HG03045 (cell line): ENCODE results near the gene EWSR1.
"Not testable (repeated sequence)": the region's sequence is repeated elsewhere in the genome, so short reads cannot be mapped to it uniquely, and the experiment has no call there.

Experiments used
- ATAC-seq: cut with Tn5 transposase; IDR thresholded peaks from one replicate; pipeline ENCODE4 v1.9.1; 2021; ENCODE audit warnings: mild to moderate bottlenecking, moderate library complexity; ENCODE audit not compliant: unreplicated experiment

Gene EWSR1, protein sequence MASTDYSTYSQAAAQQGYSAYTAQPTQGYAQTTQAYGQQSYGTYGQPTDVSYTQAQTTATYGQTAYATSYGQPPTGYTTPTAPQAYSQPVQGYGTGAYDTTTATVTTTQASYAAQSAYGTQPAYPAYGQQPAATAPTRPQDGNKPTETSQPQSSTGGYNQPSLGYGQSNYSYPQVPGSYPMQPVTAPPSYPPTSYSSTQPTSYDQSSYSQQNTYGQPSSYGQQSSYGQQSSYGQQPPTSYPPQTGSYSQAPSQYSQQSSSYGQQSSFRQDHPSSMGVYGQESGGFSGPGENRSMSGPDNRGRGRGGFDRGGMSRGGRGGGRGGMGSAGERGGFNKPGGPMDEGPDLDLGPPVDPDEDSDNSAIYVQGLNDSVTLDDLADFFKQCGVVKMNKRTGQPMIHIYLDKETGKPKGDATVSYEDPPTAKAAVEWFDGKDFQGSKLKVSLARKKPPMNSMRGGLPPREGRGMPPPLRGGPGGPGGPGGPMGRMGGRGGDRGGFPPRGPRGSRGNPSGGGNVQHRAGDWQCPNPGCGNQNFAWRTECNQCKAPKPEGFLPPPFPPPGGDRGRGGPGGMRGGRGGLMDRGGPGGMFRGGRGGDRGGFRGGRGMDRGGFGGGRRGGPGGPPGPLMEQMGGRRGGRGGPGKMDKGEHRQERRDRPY

DNA sequence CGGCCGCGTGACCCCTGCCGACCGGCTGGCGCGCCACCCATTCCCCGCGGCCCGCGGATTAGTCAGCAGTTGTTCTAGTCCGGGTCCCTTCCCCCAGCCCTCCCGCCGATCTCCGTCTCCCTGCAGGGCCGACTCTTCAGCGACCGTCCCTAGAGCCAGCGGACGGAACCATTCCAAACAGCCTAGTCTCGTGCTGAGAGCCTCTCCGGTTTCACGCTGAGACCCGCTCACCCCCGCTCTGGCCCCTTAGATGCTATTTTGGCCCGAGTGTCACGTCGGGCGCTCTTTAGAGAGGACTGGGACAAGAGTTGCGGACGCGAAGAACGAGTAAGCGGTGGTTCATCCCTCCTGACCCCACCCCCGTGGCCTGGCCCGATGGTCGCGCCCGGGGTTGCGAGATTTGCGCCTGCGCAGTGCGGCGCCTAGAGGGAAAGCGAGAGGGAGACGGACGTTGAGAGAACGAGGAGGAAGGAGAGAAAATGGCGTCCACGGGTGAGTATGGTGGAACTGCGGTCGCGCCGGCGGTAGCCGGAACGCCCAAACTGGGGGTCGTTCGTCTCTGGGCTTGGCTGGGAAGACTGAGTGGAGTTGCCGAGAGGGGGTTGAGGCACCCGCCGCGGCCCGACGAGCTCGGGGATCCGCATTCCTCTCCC, at the start of gene EWSR1, which contains the start of gene RHBDD3:
EWSR1 (plus strand) TSS at position 411 of the 653 bp plus-strand sequence; CDS start at position 480, 69 bp downstream.
RHBDD3 (minus strand) TSS at position 124 of the 653 bp plus-strand sequence. CDS start 2,355 bp downstream, outside the sequence.
- ATAC-seq = peak; percentile 69

DNA sequence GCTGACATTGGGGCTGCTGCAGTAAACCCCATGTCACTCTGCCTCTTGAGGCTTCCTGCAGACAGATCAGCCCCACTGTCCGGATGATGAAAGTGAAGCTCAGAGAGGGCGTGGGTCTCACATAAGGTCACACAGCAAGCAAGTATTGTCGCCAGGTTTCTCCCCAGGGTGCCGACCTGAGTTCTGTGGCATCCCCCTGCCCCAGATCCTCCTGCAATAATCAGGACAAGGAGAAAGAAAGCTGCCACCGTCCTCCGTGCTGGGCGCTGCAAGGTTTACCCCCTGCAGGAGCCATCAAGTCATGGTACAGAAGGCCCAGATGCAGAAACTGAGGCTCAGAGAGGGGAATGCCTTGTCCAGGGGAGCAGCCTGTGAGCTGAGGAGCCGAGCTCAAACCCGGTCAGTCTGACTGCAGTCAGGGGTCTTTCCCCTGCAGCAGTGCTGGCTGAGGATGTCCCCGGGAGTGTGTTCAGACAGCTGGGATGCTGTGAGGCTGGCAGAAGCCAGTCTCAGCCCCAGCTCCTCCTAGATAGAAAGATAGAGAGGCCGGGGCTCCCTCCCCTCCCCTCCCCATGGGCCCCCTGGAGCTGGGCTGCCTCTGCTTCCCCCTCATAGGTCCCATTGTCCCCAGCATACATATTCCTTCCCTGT, 49.2 kb upstream of the EWSR1 start:
- ATAC-seq = no peak

DNA sequence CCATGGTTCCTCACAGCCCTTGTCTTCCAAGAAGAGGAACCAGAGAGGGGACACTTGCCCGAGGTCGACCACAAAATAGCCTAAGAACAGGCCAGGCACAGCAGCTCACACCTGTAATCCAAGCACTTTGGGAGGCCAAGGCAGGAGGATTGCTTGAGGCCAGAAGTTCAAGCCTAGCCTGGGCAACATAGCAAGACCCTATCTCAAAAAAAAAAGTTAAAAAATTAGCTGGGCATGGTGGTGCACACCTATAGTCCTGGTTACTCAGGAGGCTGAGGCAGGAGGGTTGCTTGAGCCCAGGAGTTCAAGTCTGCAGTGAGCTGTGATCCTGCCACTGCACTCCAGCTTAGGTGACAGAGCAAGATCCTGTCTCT, 48.7 kb upstream of the EWSR1 start:
- not testable (repeated sequence) for ATAC-seq

DNA sequence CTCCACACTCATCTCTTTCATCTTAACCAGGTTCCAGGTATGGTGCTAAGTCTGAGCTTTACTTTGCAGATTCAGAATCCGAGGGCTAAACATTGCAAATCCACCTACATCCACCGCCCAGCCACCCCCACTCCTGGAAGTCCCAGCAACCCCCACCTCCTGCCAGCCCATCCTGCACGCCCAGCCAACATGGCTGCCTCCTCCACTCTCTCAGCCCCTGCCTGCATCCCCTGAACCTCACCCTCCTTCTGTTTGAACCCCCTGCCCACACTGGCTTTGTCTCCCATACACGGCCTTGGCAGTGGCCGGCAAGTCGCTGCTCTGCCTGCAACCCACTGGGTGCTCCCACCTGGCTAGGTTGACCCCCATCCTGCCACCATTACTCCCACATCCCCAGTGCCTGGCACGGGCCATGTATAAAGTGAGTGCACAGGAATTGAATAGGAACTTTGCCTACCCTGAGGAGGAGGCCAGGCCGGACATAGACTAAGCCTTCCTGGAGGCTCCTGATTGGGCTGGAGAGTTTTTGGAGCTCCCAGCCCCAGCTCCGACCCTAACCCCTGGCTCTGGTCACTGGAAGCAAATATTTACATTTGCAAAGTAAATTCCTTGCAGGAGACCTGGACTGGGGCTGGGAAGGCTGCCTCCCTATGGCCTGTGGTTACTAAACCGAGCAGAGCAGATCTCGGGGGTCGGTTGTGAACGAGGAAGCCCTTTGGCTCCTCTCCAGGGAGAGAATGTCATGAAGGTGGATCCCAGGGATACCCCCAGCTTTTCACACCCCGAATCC, 48.0 kb upstream of the EWSR1 start:
- ATAC-seq = no peak

DNA sequence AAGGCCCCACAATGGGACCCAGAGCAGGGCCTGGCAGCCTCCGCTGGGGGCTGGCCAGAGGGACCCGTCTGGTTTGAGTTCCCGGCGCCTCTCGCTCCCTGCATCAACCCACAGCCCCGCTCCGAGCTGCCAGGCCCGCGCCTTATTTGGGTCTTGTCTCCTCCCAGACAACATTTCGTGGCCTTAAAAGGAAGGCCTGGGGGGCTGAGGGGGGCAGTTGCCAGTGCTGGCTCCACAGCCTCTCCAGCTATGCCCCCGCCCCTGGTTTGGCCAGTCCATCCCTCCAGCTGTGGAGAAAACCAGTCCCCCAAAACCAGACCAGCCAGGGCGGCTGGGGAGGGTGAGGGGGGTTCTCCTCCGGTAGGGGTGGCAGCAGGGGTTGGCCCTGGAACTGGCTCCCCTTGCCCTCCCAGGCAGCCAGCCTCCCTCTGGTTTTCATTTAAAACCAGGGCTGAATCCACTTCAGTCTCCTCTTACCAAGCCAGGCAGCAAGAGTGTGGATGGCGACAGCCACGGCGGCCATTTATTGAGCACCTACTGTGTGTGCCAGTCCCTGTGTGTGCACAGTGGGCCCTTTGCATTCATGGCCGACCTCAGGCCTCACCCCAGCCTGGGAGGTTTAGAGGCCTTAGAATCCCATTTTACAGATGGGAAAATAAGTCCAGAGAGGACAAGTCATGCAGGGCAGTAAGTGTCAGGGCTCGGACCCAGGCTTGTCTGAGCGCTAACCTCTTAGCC, 43.8 kb upstream of the EWSR1 start:
- ATAC-seq = no peak

DNA sequence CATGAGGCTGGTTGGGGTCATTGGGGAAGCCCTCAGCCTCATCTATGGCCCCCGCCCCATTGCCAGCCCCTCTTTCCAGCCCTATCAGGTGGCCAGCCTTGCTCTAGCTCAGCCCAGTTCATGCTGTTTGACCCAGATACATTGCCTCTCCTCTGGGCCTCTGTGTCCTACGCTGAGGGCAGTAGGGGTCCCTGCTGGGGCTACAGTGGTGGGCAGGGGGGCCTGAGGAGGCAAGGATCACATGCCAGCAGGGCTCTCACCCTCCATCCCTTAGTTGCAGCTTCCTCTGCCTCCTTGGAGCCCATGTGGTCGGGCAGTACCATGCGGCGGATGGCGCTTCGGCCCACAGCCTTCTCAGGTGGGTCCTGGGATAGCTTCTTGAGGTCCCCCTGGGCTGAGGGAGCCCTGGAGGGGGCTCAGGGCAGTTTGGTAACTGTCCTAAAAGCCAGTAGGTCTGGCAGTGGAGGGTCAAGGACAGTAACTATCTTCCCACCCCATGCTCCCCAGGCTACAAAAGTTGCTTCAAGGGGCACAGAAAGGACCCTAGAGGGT, 43.1 kb upstream of the EWSR1 start:
- ATAC-seq = no peak

DNA sequence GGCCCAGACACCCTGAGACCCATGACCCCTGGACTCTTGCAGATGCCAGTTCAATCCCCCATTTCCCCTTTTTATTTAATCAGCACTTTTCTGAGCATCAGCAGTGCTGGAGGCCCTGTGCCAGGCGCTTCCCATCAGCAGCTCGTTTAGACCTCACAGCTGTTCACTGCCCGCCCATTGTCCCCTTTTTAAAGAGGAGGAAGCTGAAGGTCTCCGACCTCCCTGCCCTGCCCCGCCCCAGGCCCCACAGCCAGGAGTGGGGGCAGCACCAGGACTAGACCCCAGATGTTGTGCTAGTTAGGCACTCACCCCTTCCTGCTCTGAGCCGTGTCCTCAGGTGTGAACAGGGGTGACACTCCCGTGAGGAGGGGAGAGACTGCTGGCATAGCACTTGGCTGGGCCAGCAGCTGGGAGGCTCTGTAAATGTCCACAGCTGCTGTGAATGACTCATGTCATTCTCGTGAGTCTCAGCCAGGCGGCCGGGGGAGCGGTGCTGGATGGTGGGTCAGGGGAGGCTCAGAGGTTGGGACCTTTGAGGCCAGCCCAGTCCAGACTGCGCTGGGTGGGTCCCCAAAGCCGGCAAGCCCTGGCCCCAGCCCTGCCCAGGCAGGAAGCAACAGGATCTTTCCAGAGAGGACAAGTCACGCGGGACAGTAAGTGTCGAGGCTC, 42.5 kb upstream of the EWSR1 start:
- no peak for ATAC-seq

DNA sequence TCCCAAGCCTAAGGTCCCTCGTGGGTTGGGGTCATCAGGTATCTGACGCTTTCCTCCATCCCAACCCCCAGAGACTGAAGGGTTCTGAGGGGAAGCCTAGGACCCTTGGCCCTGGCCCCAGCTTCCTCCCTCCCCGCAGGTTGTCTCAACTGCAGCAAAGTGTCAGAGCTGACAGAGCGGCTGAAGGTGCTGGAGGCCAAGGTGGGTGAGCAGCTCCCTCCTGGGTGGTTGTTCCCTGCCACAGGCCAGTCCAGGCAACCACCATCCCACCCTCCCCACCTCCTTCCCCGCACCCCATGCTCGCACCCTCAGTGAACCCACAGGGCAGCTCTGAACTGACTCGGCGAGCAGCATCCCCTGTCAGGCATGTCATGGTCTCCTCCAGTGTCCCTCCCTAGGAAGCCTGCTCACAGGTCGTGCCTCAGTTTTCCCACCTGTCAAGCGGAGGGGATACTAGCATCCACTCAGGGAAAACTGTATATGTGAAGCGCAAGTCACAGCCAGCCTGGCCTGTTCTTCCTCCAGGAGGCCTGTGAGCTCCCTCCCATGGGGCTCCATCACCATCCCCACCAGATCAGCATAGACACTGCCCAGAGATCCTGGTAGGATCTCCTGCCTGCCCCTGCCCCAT, 41.6 kb upstream of the EWSR1 start:
- ATAC-seq = no peak

DNA sequence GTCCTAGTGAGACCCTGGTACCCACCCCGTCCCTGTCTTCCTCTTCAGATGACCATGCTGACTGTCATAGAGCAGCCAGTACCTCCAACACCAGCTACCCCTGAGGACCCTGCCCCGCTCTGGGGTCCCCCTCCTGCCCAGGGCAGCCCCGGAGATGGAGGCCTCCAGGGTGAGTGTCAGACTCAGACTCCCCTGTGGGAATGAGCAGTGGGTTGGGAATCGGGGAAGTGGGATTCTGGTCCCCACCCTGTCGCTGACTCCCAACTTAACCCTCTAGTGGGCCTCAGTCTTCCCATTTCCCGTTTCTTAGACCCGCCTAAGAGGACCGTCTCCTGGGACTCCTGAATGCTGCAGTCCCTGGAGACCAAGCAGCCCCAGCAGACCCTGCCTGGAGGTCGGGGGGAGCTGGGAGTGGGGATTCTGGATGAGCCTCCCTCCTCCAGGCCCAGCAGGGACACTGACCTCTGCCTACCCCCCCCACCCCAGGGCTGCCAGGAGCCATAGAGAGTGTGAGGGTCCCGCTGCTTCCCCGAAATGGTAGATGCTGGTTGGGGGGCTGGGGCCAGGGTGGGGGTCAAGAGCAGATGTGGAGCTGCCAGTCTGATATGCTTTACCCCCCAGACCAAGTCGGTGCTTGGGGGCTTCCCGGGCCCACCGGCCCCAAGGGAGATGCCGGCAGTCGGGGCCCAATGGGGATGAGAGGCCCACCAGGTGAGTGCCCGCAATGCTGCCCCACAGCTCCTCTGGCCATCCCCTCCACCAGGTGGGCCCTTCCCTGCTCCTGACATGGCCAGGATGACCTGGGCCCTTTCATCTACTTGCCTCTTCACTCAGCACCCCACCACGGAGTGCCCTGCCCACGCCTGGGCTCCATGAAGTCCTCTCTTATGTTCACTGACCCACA, 36.8 kb upstream of the EWSR1 start:
- no peak for ATAC-seq

DNA sequence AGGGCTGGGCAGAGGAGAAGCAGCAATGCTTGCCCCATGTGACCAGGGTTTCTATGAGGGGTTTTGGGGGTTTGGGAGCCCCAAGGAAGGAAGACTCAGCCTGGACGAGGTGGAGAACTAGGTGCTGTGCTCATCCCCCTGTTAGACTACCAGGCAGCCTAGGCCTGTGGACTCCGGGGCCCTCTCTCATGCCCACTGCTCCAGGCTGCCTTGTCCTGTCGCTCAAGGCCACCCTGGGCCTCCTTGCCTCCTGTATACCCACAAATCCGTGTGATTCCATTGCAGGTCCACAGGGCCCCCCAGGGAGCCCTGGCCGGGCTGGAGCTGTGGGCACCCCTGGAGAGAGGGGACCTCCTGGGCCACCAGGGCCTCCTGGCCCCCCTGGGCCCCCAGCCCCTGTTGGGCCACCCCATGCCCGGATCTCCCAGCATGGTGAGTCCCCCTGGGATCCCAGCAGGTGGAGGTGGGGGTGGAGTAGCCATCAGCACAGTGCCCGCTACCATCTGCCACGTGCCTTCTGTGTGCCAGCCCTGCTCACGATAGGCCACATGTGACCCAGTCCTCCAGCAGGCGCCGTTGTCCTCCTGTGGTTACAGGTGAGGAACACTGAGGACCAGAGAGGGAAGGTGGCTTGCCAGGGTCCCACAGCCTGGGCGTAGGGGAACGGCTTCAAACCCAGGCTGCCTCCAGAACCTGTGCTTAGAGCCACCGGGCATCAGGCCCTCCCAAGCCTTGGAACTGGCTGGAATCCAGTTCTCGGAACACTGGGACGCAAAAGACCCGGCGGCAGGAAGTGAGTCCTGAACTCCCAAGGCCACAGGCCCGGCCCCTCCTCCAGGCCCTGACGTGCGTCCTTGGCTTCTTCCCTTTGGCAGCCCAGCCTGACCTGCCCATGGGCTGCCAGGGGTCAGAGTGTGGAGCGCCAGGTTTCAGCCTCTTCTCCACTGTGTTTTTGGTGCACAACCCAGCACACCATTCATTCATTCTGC, 35.8 kb upstream of the EWSR1 start:
- no peak for ATAC-seq

DNA sequence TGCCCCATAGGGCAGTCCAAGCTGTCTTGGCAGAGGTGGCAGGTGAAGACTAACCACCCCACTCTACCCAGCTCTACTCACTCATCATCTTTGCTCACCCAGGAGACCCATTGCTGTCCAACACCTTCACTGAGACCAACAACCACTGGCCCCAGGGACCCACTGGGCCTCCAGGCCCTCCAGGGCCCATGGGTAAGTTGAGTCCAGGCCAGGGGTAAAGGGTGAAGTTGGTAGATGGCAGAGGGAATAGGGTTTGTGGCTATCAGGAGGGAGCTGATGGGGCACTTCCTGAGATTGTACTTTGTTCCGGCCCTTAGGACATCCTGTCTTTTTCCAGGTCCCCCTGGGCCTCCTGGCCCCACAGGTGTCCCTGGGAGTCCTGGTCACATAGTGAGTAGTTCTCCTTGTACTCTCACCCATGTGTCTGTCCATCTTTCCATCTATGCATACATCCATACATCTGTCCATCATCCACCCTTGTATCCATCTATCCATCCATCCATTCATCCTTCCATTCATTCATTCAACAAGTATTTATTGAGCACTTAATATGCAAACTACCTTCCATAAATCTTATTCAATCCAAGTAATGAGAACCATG, 34.7 kb upstream of the EWSR1 start:
- no peak for ATAC-seq

DNA sequence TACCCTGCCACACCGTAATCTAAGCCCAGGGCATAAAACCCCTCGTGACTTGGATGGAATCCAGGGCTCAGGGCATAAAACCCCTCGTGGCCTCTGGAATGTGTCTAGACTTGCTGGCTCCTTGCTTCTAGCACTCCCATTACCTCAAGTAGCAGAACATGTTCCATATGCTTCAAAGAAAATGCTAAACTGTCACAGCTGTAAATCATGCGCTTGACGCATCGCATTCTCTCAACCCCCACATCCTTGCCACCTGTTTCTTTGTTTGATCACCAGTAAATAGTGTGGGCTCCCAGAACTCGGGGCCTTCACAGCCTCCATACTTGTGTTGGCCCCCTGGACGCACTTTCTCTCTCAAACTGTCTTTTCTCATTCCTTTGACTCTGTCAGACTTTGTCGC, 27.6 kb upstream of the EWSR1 start:
- not testable (repeated sequence) for ATAC-seq

DNA sequence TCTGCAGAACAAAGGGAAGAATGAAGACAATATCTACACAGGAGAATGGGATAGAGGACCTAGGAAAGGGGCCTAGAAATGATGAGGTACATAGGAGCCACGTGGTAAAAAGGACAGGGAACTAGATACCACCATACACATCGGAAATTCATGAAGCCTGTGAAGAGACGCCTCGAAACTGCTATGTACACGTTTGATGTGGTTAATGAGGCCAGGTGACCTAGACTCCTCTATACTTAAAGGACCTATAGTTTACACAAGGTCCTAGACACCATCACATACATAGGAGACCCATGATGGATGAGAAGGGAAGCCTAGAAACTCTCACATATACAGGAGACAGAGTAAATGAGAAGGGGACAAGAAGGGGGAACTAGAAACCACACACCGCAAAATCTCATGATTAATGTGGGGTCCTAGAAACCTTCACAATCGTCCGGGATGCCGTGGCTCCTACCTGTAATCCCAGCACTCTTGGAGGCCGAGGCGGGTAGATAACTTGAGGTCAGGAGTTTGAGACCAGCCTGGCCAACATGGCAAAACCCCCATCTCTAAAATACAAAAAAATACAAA, 24.1 kb upstream of the EWSR1 start:
- ATAC-seq = no peak

DNA sequence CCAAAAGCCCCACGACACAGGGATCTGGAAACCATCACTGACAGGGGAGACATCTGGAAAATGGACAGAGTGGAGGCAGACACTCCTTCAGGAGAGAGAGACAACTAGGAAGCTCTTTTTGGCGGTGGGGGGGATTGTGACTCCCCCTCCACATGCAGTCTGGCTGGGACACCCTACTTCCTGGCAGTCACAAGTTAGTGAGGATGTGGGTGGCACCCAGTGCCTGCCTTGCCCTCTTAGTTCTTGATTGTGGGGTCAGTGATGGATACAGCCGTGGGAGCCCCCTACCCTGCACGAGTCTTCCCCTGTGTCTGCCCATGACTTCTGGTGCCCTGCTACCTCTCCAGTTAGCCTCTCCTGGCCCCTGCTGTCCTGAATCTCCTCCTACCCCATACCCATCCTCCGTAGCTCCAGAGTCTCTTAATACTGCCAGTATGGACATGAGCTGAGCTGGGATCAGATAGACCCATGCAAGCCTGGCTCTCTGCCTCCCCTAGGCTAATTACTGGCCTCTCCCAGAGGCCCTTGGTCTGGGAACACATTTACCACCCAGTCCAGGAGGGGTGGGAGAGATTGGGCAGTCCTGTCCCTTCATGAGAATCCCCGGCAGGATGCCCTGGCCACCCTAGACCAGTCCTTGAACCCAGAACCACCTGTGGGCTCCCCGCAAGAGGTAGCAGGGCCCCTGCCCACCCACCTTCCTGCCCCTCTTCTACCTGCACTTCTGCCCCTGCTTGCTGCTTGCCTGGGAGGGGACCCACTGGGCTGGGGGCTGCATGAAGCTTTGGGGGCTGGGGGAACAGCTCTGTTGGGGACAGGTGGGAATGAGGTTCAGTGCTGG, 23.1 kb upstream of the EWSR1 start:
- no peak for ATAC-seq
